Measurements from ENCODE around the gene ABCA5. TPM values are rescaled to one million over a fixed set of nuclear protein-coding genes. Genes with fewer than 3 reads are reported as not detected.

The ABCA5 gene
- total RNA-seq, result 27.5 TPM

GRCh38 chr17:69327060-69327831, at the start of gene ABCA5:
Gene ABCA5, minus strand, starts transcription at chr17:69327133. Its CDS starts 12,718 bp downstream, at chr17:69314415.

GRCh38 chr17:69228576-69228975, 98.4 kb downstream of the ABCA5 start, which contains the start of gene ABCA10:
Gene ABCA10, minus strand, starts transcription at chr17:69228824. Its CDS starts 3,466 bp downstream, at chr17:69225358.

Small RNAs within 50 kb of the gene (small RNA-seq; reads per million reads assigned to genes)
- gene RF00561 (ENCODE audit: low replicate concordance), result not detected
- not detected for gene SNRPGP4 (ENCODE audit: low replicate concordance)

Other genes with a start within 250 kb of the ABCA5 start
- 13.4 TPM for gene ABCA6, start 185.2 kb downstream of the ABCA5 start, total RNA-seq
- gene ABCA10, start 98.3 kb downstream of the ABCA5 start, total RNA-seq, result 9.3 TPM
- 19.9 TPM for gene MAP2K6, start 87.6 kb upstream of the ABCA5 start, total RNA-seq

Data from metanephros (tissue), 2 donors.